ENCODE measurements around the gene CASZ1.

CASZ1 gene

GRCh38 chr1:10777749-10778574, 18.5 kb downstream of the CASZ1 start:
- FAIRE-seq (peak; percentile 91), DNase-seq (ENCODE audit: insufficient read length, low spot score) (no peak)

- no peak for FAIRE-seq
- no peak for DNase-seq (ENCODE audit: insufficient read length, low spot score)
These were observed 20.1 kb downstream of the CASZ1 start for GRCh38 chr1:10776190-10776905.

DNA sequence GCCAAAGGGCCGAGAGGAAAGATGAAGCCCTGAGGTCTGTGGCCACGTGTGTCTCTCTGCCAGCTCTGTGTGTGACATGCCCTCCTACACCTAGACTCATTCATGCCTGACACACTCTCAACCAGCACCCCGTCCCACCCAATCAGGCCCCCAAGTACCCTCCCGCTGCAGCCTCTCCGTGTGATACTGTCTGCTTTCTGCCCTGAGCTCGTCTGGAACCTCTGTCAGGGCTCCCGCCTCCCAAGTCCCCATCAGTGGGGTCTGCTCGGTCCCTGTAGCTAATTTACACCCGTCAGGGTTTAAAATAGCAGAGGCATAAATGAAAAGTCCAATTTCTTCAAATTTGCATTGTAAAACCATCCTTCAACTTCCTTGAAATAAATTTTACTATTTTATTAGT, 20.7 kb downstream of the CASZ1 start:
- FAIRE-seq (no peak), DNase-seq (ENCODE audit: insufficient read length, low spot score) (no peak)

DNA sequence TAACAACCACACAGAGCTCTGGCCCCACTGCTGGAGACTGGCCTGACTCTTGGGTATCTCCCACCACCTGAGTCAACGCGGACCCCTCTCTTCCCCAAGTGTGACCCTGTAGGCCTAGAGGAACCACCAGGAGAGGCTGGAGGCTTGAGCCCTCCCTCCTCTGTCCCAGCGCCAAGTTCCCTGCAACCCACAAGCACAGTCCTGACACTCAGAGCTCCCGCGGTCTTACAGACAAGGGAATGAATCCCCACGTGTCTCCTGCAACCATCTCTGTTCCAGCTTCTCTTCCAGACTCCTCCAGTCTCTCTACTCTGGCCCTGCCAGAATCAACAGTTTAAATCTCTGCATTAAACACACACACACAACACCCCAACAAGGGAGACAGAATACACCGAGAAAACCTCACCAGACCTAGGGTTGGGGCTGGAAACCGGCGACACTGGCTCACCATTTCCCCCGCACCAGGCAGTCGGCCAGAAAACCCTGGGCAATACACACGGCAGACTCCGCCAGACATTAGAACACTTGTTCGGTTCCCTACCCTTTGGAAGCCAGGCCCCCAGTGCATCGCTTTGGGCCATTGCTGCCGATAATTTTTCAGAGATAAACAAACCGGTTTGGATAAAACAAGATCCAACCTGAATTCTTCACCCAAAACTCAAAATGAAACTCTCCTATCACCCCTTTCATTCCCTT, 21.7 kb downstream of the CASZ1 start:
- DNase-seq (ENCODE audit: insufficient read length, low spot score) (no peak), FAIRE-seq (no peak)

- no peak for FAIRE-seq
These were observed 22.4 kb downstream of the CASZ1 start for GRCh38 chr1:10773851-10774614.

GRCh38 chr1:10773376-10773775, 23.1 kb downstream of the CASZ1 start:
- no peak for FAIRE-seq

More at GRCh38 chr1:10773851-10774614, 22.4 kb downstream of the CASZ1 start:
- DNase-seq (ENCODE audit: insufficient read length, low spot score) = no peak

GRCh38 chr1:10772711-10773110, 23.7 kb downstream of the CASZ1 start:
- no peak for DNase-seq (ENCODE audit: insufficient read length, low spot score)
- no peak for FAIRE-seq

More at GRCh38 chr1:10773376-10773775, 23.1 kb downstream of the CASZ1 start:
- no peak for DNase-seq (ENCODE audit: insufficient read length, low spot score)

GRCh38 chr1:10771789-10772188, 24.7 kb downstream of the CASZ1 start:
- DNase-seq (ENCODE audit: insufficient read length, low spot score) (no peak), FAIRE-seq (no peak)

DNA sequence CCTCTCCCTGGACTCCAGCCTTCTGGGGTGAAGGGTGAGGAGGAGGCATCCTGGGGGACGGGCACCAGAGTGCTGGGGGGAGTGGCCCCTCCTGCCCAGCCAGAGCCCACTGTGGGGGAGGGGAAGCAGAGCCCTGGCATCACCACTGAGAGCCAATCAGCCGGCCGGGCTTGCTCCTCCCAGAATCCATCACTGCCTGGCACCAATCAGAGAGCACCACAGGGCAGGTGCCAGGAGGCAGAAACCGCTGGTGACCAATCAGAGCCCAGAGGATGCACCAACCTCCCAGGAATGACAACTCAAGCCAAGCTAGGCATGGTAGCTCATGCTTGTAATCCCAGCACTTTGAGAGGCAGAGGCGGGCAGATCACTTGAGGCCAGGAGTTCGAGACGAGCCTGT, 27.9 kb downstream of the CASZ1 start:
- no peak for DNase-seq (ENCODE audit: insufficient read length, low spot score)

DNA sequence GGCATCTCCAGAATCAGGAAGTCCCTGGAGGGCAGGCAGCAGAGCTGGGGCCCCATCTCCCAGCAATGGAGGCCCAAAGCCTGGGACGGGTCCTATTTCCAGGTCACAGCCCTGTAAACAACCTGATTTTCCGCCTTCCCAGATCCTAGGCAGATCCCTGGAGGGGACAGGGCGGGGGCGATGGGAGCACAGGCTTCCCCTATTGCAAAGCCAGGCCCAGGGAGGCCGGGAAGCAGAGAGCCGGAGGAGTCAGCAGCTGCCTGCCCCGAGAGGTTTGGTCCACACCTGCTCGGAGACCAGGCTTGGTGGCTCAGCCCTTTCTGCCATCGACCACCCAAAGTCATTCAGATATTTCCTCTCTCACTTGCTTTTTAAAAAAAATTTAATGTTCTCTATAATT, 29.2 kb downstream of the CASZ1 start:
- DNase-seq (ENCODE audit: insufficient read length, low spot score) = no peak
- FAIRE-seq = no peak

More for the DNA sequence above, 27.9 kb downstream of the CASZ1 start:
- FAIRE-seq = no peak

DNA sequence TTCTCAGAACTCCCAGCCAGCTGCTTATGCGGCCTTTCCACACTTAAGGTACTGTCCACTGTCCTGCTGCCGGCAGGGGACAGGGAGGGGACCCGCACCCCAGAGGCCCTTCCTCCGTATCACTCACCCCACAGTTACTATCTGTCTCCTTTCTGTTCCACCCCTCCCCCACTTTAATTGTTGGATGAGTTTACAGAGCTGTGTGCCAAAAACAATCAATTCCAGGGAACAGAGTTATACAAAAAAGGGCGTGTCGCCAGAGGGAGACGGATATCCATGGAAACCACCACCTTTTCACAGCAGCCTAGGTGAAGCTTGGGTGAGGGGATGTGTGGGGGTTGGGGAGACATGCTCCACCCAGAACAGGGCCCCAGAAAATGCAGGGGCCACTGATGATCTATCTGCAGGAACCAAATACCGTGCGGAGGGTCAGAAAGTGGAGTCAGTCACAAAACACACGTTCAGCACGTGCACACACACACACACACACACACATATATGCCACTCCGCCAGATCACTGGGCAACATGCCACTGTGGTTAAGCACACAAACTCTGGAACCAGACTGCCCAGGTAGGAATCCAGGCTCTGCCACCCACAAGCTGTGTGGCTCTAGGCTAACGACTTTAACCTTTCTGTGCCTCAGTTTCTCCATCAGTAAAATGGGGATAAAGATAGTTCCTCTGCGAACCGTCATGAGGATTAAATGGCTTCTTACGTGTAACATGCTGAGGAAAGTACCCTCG, 30.5 kb downstream of the CASZ1 start:
- FAIRE-seq (no peak), DNase-seq (ENCODE audit: insufficient read length, low spot score) (no peak)

DNA sequence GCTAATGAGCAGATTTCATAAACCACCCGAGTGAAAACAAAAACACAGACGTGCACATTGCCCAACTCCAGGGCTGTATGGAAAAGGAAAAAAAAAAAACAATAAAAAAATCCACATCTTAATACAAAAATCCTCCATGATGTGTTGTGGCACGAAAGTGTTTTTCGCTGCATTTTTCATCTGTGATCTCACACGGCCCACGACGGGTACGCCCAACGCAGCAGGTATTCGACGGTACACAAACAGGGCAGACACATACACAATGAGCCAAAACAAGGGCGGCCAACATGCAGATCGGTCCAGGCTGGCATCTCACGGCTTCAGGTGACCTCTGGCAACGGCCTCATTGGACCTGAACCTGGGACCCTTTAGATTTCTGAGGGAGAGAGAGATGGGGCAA, 31.1 kb downstream of the CASZ1 start:
- FAIRE-seq (no peak), DNase-seq (ENCODE audit: insufficient read length, low spot score) (no peak)

DNA sequence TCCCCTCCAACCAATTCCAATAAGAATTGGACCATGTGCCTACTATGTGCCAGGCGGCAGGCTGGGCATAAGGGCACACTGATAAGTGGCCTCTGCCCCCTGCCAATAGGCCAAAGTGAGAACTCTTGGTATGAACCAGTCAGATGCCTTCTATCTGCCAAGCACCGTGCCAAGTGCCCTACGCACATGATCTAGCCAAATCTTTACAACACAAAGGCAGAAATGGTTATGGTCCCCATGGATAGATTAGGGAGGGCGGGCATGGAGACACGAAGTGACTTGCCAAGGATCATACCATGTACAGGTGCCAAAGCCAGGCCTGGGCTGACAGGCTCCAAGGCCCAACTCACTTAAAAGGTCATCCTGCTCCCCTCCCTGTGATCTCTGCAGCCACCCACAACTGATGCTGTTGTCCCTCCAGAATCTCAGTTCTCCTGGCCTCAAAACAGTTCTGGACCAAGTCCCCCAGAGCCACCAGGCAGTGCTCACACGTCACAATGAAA, 32.1 kb downstream of the CASZ1 start:
- DNase-seq (ENCODE audit: insufficient read length, low spot score) = no peak
- FAIRE-seq = no peak

GRCh38 chr1:10762875-10763274, 33.6 kb downstream of the CASZ1 start:
- FAIRE-seq = no peak
- DNase-seq (ENCODE audit: insufficient read length, low spot score) = no peak

GRCh38 chr1:10762153-10762523, 34.3 kb downstream of the CASZ1 start:
- FAIRE-seq = no peak
- no peak for DNase-seq (ENCODE audit: insufficient read length, low spot score)

GRCh38 chr1:10761503-10762152, 34.8 kb downstream of the CASZ1 start:
- no peak for FAIRE-seq
- no peak for DNase-seq (ENCODE audit: insufficient read length, low spot score)

DNA sequence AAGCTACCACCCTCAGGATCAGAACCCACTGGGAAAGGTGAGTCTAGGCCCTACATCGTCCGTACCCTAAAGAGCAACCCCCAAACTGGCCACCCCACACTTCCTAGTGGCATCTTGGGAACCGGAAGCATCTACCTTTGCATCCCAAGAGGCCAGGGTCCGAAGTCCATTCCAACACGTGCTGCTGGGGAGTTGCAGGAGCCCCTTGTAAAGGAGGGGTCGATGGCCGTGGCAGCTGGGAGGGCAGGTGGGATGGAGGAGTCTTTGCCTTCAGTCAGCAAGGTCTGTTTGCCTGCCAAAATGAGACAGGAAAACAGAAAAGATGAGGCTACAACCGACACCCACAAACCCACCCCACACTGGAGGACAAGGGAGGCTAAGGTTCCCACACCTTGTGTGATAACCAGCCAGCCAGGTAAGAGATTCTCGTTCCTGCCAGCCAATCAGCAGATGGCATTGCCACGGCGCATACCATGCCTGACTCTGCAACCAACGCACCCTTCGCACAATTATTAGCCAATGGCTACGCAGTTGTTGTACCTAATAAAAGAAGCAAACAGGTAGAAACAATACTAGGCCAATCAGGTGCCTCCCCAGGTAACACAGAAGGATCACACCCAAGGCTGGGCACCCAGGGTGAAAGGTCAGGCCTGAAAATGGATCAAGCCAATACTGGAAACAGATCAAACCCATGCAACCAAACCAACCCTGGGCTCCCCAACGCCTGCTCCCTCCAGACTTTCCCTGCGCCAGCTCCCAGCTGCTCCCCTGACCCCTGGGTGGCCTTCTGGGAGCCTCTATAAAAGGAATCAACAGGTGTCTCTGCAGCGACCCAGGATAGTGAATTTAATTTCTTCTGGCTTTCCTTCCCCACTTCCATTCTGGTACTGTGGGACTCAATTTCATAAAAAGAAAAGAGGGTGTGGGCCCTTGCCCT, 35.6 kb downstream of the CASZ1 start:
- no peak for DNase-seq (ENCODE audit: insufficient read length, low spot score)
- FAIRE-seq = no peak

All from HTR-8/SVneo (cell line).